Measurements from ENCODE around the gene BRI3. TPM values are rescaled to one million over a fixed set of nuclear protein-coding genes. Genes with fewer than 3 reads are reported as not detected.

BRI3 gene
- total RNA-seq, 1 experiment from 2014 or later, result 102 TPM

DNA sequence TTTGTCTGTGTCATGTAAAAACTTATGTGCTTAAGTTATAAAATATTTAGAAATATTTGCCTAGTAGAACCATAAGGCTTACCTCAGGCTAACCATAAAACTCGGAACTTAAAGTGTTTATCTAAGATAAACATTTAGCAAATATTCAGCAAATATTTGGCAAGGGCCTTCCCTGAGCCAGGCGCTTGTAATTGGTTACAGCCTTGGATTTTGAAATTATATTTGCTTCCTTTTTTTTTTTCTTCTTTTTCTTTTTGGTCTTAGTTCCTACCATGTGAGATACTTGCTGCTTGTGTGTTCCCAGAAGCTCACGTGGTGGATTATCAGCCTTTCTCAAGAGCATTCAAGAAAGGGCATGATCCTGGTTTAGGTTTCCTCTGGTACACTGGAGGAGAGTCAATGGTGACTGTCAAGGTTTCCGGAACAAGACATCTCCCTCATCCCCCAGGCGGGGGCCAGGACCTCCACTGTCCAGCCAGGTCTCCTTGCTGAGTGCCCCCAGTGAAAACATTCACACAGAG is 5.2 kb upstream of the BRI3 start:
- H3K9ac ChIP-seq (ENCODE audit: low read length), result no peak overlapping the region
- H3K4me1 ChIP-seq (ENCODE audit: control insufficient read depth in 1 of 2, insufficient read depth in 2 of 2, low read length in 2 of 2), result peaks cover 9 to 21% of the 10 kb centered on the region in 2 experiments
- no peaks in the 10 kb centered on the region for H3K36me3 ChIP-seq (ENCODE audit: control insufficient read depth in 1 of 2, insufficient read depth in 2 of 2, low read length in 2 of 2)
- no peaks in the 10 kb centered on the region for H3K79me2 ChIP-seq (ENCODE audit: insufficient read depth, low read length)
- POLR2A ChIA-PET, result interaction anchor here (1.4 kb wide), 1 partner anchor 9 kb away, joined by 4 read pairs; no protein-coding TSS in a partner anchor
- H3K4me3 ChIP-seq (replicated peaks in 1 of 2; ENCODE audit: low read depth in 1 of 2, low read length in 2 of 2), result no peak overlapping the region
- H2AFZ ChIP-seq (ENCODE audit: low read depth, low read length, poor library complexity, severe bottlenecking), result no peak overlapping the region
- TF ChIP-seq SRF (IDR thresholded peaks at IDR 0.05; ENCODE audit: low read depth) (no peak), MAX (IDR thresholded peaks at IDR 0.05) (no peak), POLR2A (IDR thresholded peaks at IDR 0.05; ENCODE audit: borderline replicate concordance, extremely low read depth, insufficient read depth, insufficient read length) (no peak), ZNF274 (IDR thresholded peaks at IDR 0.05; ENCODE audit: low read depth, low read length) (no peak), ZBTB33 (IDR thresholded peaks at IDR 0.05; ENCODE audit: extremely low read depth, insufficient replicate concordance, low read length) (no peak), CBX3 (IDR thresholded peaks at IDR 0.05; ENCODE audit: low read depth) (no peak), SP1 (IDR thresholded peaks at IDR 0.05; ENCODE audit: low read depth) (no peak)
- ATAC-seq (no peak), DNase-seq (ENCODE audit: low read depth, low spot score) (no peak)
- CTCF ChIA-PET, result no interaction called here
- no peak overlapping the region for H3K4me2 ChIP-seq (ENCODE audit: low read length)
- H3K27me3 ChIP-seq (ENCODE audit: insufficient read depth, low read length), result no peaks in the 10 kb centered on the region
- H3K9me2 ChIP-seq (ENCODE audit: insufficient read depth), result no peaks in the 10 kb centered on the region
- intact Hi-C loops (cut with micrococcal nuclease), result no loop called here
- no TSS peak for BruUV-seq (replicated peaks)
- no peak overlapping the region for H3K27ac ChIP-seq (ENCODE audit: low read depth, low read length)
- H4K20me1 ChIP-seq (ENCODE audit: insufficient read depth), result no peaks in the 10 kb centered on the region
- RAD21 ChIA-PET (ENCODE audit: low non-redundant PET in 1 of 2, low total read pairs in 2 of 2, uncharacterized antibody in 2 of 2, unreplicated experiment in 2 of 2), result no interaction called here
- no peaks in the 10 kb centered on the region for H3K9me3 ChIP-seq (ENCODE audit: control insufficient read depth in 1 of 2, insufficient read depth in 1 of 2, low read depth in 1 of 2, low read length in 2 of 2)

GRCh38 chr7:98278408-98278807 is 3.1 kb upstream of the BRI3 start:
- Histone ChIP-seq H3K79me2 (ENCODE audit: insufficient read depth, low read length) (peaks cover 16% of the 10 kb centered on the region), H3K4me1 (ENCODE audit: control insufficient read depth in 1 of 2, insufficient read depth in 2 of 2, low read length in 2 of 2) (peaks cover 16 to 33% of the 10 kb centered on the region in 2 experiments), H4K20me1 (ENCODE audit: insufficient read depth) (no peaks in the 10 kb centered on the region), H3K9me3 (ENCODE audit: control insufficient read depth in 1 of 2, insufficient read depth in 1 of 2, low read depth in 1 of 2, low read length in 2 of 2) (no peaks in the 10 kb centered on the region), H3K27me3 (ENCODE audit: insufficient read depth, low read length) (no peaks in the 10 kb centered on the region), H3K27ac (ENCODE audit: low read depth, low read length) (no peak overlapping the region), H3K9me2 (ENCODE audit: insufficient read depth) (no peaks in the 10 kb centered on the region), H3K36me3 (ENCODE audit: control insufficient read depth in 1 of 2, insufficient read depth in 2 of 2, low read length in 2 of 2) (no peaks in the 10 kb centered on the region), H2AFZ (ENCODE audit: low read depth, low read length, poor library complexity, severe bottlenecking) (no peak overlapping the region), H3K9ac (ENCODE audit: low read length) (no peak overlapping the region), H3K4me3 (replicated peaks in 1 of 2; ENCODE audit: low read depth in 1 of 2, low read length in 2 of 2) (no peak overlapping the region), H3K4me2 (ENCODE audit: low read length) (no peak overlapping the region)
- ChIA-PET POLR2A (no interaction called here), CTCF (no interaction called here), RAD21 (ENCODE audit: low non-redundant PET in 1 of 2, low total read pairs in 2 of 2, uncharacterized antibody in 2 of 2, unreplicated experiment in 2 of 2) (no interaction called here)
- BruUV-seq (replicated peaks), result no TSS peak
- intact Hi-C loops (cut with micrococcal nuclease), result no loop called here
- ATAC-seq (no peak), DNase-seq (ENCODE audit: low read depth, low spot score) (no peak)
- TF ChIP-seq EZH2 (IDR thresholded peaks at IDR 0.05), result no peak
- no peak for TF ChIP-seq ZNF274 (IDR thresholded peaks at IDR 0.05; ENCODE audit: low read depth, low read length)
- no peak for TF ChIP-seq ZFX (IDR thresholded peaks at IDR 0.05)
- TF ChIP-seq JUND (IDR thresholded peaks at IDR 0.05), result no peak
- TF ChIP-seq MAX (IDR thresholded peaks at IDR 0.05), result no peak
- TF ChIP-seq ZBTB33 (IDR thresholded peaks at IDR 0.05; ENCODE audit: extremely low read depth, insufficient replicate concordance, low read length), result no peak
- TF ChIP-seq YY1 (IDR thresholded peaks at IDR 0.05; ENCODE audit: extremely low read depth, insufficient replicate concordance, low read depth, low read length), result no peak
- TF ChIP-seq CEBPB (IDR thresholded peaks at IDR 0.05; ENCODE audit: low read depth), result no peak
- TF ChIP-seq TCF7L2 (IDR thresholded peaks at IDR 0.05; ENCODE audit: borderline replicate concordance, extremely low read depth, insufficient read depth, insufficient read length), result no peak
- no peak for TF ChIP-seq RAD21 (IDR thresholded peaks at IDR 0.05; ENCODE audit: low read depth)
- no peak for TF ChIP-seq POLR2AphosphoS5 (IDR thresholded peaks at IDR 0.05; ENCODE audit: low read depth, low read length)

Measured in HCT116 (cell line).